Transverse colon (tissue), 4 donors: ENCODE data around the gene CDC25B. TPM values are rescaled to one million over a fixed set of nuclear protein-coding genes. Genes with fewer than 3 reads are reported as not detected.
A peak's percentile ranks its signal among the peaks of the same experiment; 100 is the strongest.
"Not testable (repeated sequence)": the region's sequence is repeated elsewhere in the genome, so short reads cannot be mapped to it uniquely, and the experiment has no call there.

Source experiments
- DNase-seq: peaks from one replicate; pipeline ENCODE4 v3.0.0-alpha.2; 2019
- H3K27ac ChIP-seq, 4 donors: fragments of 200-600 bp; sonication (generic); 2 replicates each; pipeline ENCODE4 v1.5.1; 2016 to 2018; ENCODE audit warnings: inconsistent platforms in 4 of 4
- H3K27me3 ChIP-seq: fragments of 200-600 bp; sonication (generic); 2 replicates; pipeline ENCODE4 v1.5.1; 2017; ENCODE audit warnings: inconsistent platforms
- H3K36me3 ChIP-seq, 4 donors: fragments of 200-600 bp; sonication (generic); 2 replicates each; pipeline ENCODE4 v1.5.1; 2017 to 2019; ENCODE audit warnings: inconsistent platforms in 4 of 4
- H3K4me1 ChIP-seq, 4 donors: fragments of 200-600 bp; sonication (generic); 2 replicates each; pipeline ENCODE4 v1.5.1; 2017 to 2020; ENCODE audit warnings: inconsistent platforms in 4 of 4
- H3K4me3 ChIP-seq, 4 donors: fragments of 200-600 bp; sonication (generic); 1 replicate in 1 of 4; 2 replicates in 3 of 4; pipeline versions ENCODE4 v1.5.1 to v1.6.1; 2017 to 2019; ENCODE audit warnings: inconsistent platforms in 4 of 4
- H3K9me3 ChIP-seq, 2 donors: fragments of 200-600 bp; sonication (generic); 2 replicates each; pipeline ENCODE4 v1.5.1; 2017 to 2019; ENCODE audit warnings: inconsistent platforms in 2 of 2
- CTCF ChIP-seq, 5 experiments: fragments of 200-600 bp in 3 of 5; fragments of 450-650 bp in 2 of 5; sonication (generic) in 3 of 5; IDR thresholded peaks; 1 replicate in 2 of 5; 2 replicates in 3 of 5; pipeline ENCODE4 v1.5.1; 2016 to 2017; ENCODE audit warnings: antibody characterized with exemption in 5 of 5, inconsistent platforms in 3 of 5, mild to moderate bottlenecking in 2 of 5, moderate library complexity in 1 of 5
- EP300 ChIP-seq: sonication (generic); formaldehyde crosslinking; IDR thresholded peaks from one replicate; pipeline ENCODE4 v1.6.1; 2017; ENCODE audit warnings: antibody characterized with exemption, low read depth
- POLR2A ChIP-seq: fragments of 450-650 bp; IDR thresholded peaks from one replicate; pipeline ENCODE4 v1.6.1; 2016; ENCODE audit warnings: antibody characterized with exemption, mild to moderate bottlenecking, moderate library complexity
- POLR2AphosphoS5 ChIP-seq, 3 donors: sonication (generic); formaldehyde crosslinking; IDR thresholded peaks; one replicate each; pipeline ENCODE4 v1.6.1; 2016; ENCODE audit warnings: antibody characterized with exemption in 3 of 3
- WGBS, 2 donors: methylation state at CpG; one replicate each; pipeline ENCODE4 v1.1.5; 2018; ENCODE audit warnings: low coverage in 1 of 2; 5-methylcytosine and 5-hydroxymethylcytosine counted together
- in situ Hi-C, 4 donors: fragments of 200-750 bp; cut with MboI; loops; one replicate each; pipeline versions ENCODE4 v1.15.0 to v1.15.1; 2017; ENCODE audit warnings: low sequenced_read_pairs in 3 of 4, low pct_ligation_motif_present in 1 of 4, low pct_unique_long_range_greater_than_20kb in 1 of 4
- intact Hi-C: fragments of 100-400 bp; cut with DNase I; formaldehyde crosslinking; loops from one replicate; pipeline ENCODE4 v1.15.1; 2023; ENCODE audit warnings: low total_unique reads
- total RNA-seq, 4 donors: library from RNA; depleted of rRNA; stranded (reverse); fragments of >200 nt; gene quantifications; one replicate each; pipeline ENCODE4 v1.1.0, GENCODE V29; 2016

The CDC25B gene
- total RNA-seq, 4 donors from 2014 or later: 14.1 to 89.4 (median 39.5) TPM

DNA sequence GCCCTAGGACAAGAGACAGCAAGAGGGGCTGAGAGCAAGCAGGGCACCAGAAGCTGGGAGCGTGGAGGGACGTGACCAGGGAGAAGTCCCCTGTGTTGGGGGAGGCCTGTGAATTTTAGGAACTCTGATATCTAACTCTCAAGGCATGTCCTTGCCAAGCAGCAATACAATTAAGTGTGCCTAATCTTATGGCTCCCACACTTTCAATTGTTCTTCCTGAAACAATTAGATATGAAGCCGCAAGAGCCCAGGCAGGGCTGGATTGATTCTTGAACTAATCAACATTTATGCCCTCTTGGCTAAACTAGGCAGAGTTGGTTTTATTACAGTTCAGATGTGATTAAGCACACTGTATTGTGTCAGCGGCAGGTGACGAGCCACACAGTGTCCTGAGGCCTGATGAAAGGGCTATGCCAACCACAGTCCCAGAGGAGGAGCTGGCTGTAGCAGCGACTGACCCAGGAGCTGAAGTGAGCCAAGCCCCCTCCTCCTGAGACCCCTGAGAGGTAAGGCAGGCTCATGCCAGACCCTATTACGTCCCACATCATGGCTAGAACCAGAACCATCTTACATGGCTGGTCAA, 46.3 kb downstream of the CDC25B start:
- intact Hi-C loops: no loop called here
- H3K27ac ChIP-seq: peak overlapping the region; percentile 68 to 80 (median 76)

DNA sequence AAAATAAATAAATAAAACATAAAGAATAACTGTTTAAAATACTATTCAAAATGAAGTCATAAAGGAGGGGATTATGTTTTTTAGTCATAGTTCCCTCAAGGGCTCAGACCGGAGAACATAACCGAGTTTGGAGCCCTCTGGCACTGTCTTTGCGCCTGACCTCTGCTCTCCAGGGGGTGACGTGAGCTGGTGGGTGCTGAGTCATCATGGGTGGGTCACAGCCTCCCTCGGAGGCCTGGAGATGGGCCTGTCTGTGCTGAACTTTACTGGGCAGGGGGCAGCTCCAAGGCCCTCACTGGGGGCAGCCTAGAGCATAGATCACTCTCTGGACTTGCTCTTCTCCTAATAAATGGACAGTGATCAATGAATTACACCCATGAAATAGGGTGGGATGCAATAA, 47.4 kb downstream of the CDC25B start:
- H3K9me3 ChIP-seq: no peaks in the 10 kb centered on the region
- H3K4me1 ChIP-seq: peaks cover 17 to 49% (median 35%) of the 10 kb centered on the region in 4 donors
- in situ Hi-C loops (no loop called here), intact Hi-C loops (no loop called here)
- WGBS, 2 donors: 45 to 84% methylated on average over 3 to 5 of the region's 5 CpGs
- no peaks in the 10 kb centered on the region for H3K27me3 ChIP-seq
- H3K27ac ChIP-seq: peak overlapping the region in 3 of 4 donors; percentile 68 to 80 (median 77)
- H3K36me3 ChIP-seq: no peaks in the 10 kb centered on the region
- DNase-seq: peak; percentile 42
- no peak overlapping the region for H3K4me3 ChIP-seq
- TF ChIP-seq POLR2AphosphoS5 (IDR thresholded peaks at IDR 0.05): no peak
- no peak for TF ChIP-seq POLR2A
- TF ChIP-seq CTCF (IDR thresholded peaks at IDR 0.05): no peak
- no peak for TF ChIP-seq EP300

More for the DNA sequence above, 46.3 kb downstream of the CDC25B start:
- TF ChIP-seq EP300 (no peak), CTCF (IDR thresholded peaks at IDR 0.05) (no peak), POLR2AphosphoS5 (IDR thresholded peaks at IDR 0.05) (peak in 2 of 3 donors; percentile 34 to 47), POLR2A (no peak)
- DNase-seq: peak; percentile 66
- no peaks in the 10 kb centered on the region for H3K9me3 ChIP-seq
- H3K4me1 ChIP-seq: peaks cover 13 to 39% (median 27%) of the 10 kb centered on the region in 4 donors
- in situ Hi-C loops: no loop called here
- WGBS, 2 donors: 59 to 76% methylated on average over 3 to 7 of the region's 7 CpGs
- no peaks in the 10 kb centered on the region for H3K36me3 ChIP-seq
- no peak overlapping the region for H3K4me3 ChIP-seq
- no peaks in the 10 kb centered on the region for H3K27me3 ChIP-seq

- H3K36me3 ChIP-seq, H3K4me3 ChIP-seq, in situ Hi-C loops, H3K9me3 ChIP-seq, intact Hi-C loops, DNase-seq, H3K27me3 ChIP-seq: not testable (repeated sequence)
- Histone ChIP-seq H3K4me1 (peaks cover 17 to 54% (median 39%) of the 10 kb centered on the region in 4 donors), H3K27ac (peak overlapping the region; percentile 89 to 95 (median 94))
- WGBS, 2 donors: 91 to 93% methylated on average over 4 to 9 of the region's 9 CpGs
These were observed 48.0 kb downstream of the CDC25B start for GRCh38 chr20:3843990-3844619.

GRCh38 chr20:3846378-3846739, 50.2 kb downstream of the CDC25B start:
- TF ChIP-seq CTCF (IDR thresholded peaks at IDR 0.05) (no peak), POLR2A (no peak), POLR2AphosphoS5 (IDR thresholded peaks at IDR 0.05) (no peak), EP300 (no peak)
- Histone ChIP-seq H3K36me3 (no peaks in the 10 kb centered on the region), H3K27me3 (no peaks in the 10 kb centered on the region), H3K4me1 (peaks cover 17 to 58% (median 39%) of the 10 kb centered on the region in 4 donors), H3K27ac (peak overlapping the region; percentile 89 to 95 (median 94)), H3K4me3 (peak overlapping the region; percentile 50 to 86 (median 78)), H3K9me3 (no peaks in the 10 kb centered on the region)
- intact Hi-C loops (no loop called here), in situ Hi-C loops (no loop called here)
- 0% methylated on average over 14 of the region's 22 CpGs; no CpG with 5 or more reads in 1 of the 2 donors for WGBS, 2 donors
- DNase-seq: no peak
